ENCODE results near the gene COL25A1.

GRCh38 chr4:109231331-109231730 lies 71.1 kb downstream of the COL25A1 start:
- TF ChIP-seq YY1 (IDR thresholded peaks at IDR 0.05; ENCODE audit: extremely low read depth, insufficient replicate concordance, low read depth, low read length): no peak
- TF ChIP-seq CTCF (IDR thresholded peaks at IDR 0.05 in 2 of 3, conservative IDR thresholded peaks at IDR 0.05 in 1 of 3; ENCODE audit: borderline replicate concordance in 1 of 3, insufficient read depth in 1 of 3, low read depth in 2 of 3, low read length in 2 of 3): no peak
- TF ChIP-seq POLR2AphosphoS5 (IDR thresholded peaks at IDR 0.05; ENCODE audit: low read depth, low read length): no peak
- TF ChIP-seq EZH2phosphoT487 (IDR thresholded peaks at IDR 0.05; ENCODE audit: borderline replicate concordance): no peak
- TF ChIP-seq RAD21 (IDR thresholded peaks at IDR 0.05; ENCODE audit: low read depth): no peak
- TF ChIP-seq REST (IDR thresholded peaks at IDR 0.05; ENCODE audit: low read depth): no peak
- TF ChIP-seq POLR2A (IDR thresholded peaks at IDR 0.05; ENCODE audit: borderline replicate concordance, extremely low read depth, insufficient read depth, insufficient read length): no peak
- no peak for TF ChIP-seq EZH2 (IDR thresholded peaks at IDR 0.05)
- no peak for TF ChIP-seq SP1 (IDR thresholded peaks at IDR 0.05; ENCODE audit: low read depth)
- no peak for TF ChIP-seq ZNF274 (IDR thresholded peaks at IDR 0.05; ENCODE audit: low read depth, low read length)
- no peak for TF ChIP-seq ZFX (IDR thresholded peaks at IDR 0.05)
